HCT116 (cell line): Measurements from ENCODE around the gene MEIS1. TPM values are rescaled to one million over a fixed set of nuclear protein-coding genes. Genes with fewer than 3 reads are reported as not detected.

Source experiments
- ATAC-seq: fragments of 200-7000 bp; cut with Tn5 transposase; 2 replicates; pipeline ENCODE4 v1.9.1; 2020; ENCODE audit warnings: mild to moderate bottlenecking, moderate library complexity
- BruUV-seq: library from RNA; stranded (reverse); fragments of 400-500 nt; replicated peaks from 2 replicates; lab custom pipeline; 2021; lab: Mats Ljungman, UMichigan
- CTCF ChIA-PET: fragments of 300-600 bp; sonication (Branson Sonifier 250); formaldehyde crosslinking; loops from one replicate; lab custom pipeline; 2021; ENCODE audit warnings: antibody characterized with exemption; lab: Charles Lee
- POLR2A ChIA-PET: fragments of 300-600, 350-600 bp; sonication (Branson Sonifier 250); formaldehyde crosslinking; loops from one replicate; lab custom pipeline; 2021; ENCODE audit warnings: antibody characterized with exemption; lab: Charles Lee
- RAD21 ChIA-PET, 2 experiments: fragments of 300-600 bp; sonication (Branson Sonifier 250); formaldehyde crosslinking; loops; one replicate each; lab custom pipeline; 2023; ENCODE audit warnings: low total read pairs in 2 of 2; ENCODE audit not compliant: uncharacterized antibody in 2 of 2, unreplicated experiment in 2 of 2, low non-redundant PET in 1 of 2; lab: Charles Lee
- DNase-seq: peaks from one replicate; pipeline ENCODE4 v3.0.0-alpha.2; 2010; ENCODE audit warnings: low read depth, low spot score
- H2AFZ ChIP-seq: fragments of 200-600 bp; shearing (Covaris generic), sonication (generic); 2 replicates; pipeline ENCODE4 v1.6.1; 2017; ENCODE audit warnings: low read depth, mixed run types, mixed read lengths, antibody characterized with exemption, low read length; ENCODE audit not compliant: poor library complexity, severe bottlenecking
- H3K27ac ChIP-seq: 2 replicates; pipeline ENCODE4 v1.5.1; 2012; ENCODE audit warnings: low read depth, low read length
- H3K27me3 ChIP-seq: fragments of 200-600 bp; sonication (generic); 2 replicates; pipeline ENCODE4 v1.6.1; 2016; ENCODE audit warnings: mixed run types, low read length, mixed read lengths; ENCODE audit not compliant: insufficient read depth
- H3K36me3 ChIP-seq, 2 experiments: fragments of 200-500 bp in 1 of 2; fragments of 200-600 bp in 1 of 2; sonication (Bioruptor generic) in 1 of 2; sonication (generic) in 1 of 2; 2 replicates each; pipeline versions ENCODE4 v1.5.1 to v1.6.1; 2014 to 2016; ENCODE audit warnings: low read length in 2 of 2, inconsistent platforms in 1 of 2, mixed read lengths in 1 of 2, mixed run types in 1 of 2; ENCODE audit not compliant: insufficient read depth in 2 of 2, control insufficient read depth in 1 of 2
- H3K4me1 ChIP-seq, 2 experiments: fragments of 200-600 bp in 1 of 2; sonication (generic) in 1 of 2; 2 replicates each; pipeline versions ENCODE4 v1.5.1 to v1.6.1; 2012 to 2017; ENCODE audit warnings: low read length in 2 of 2, inconsistent platforms in 1 of 2, mild to moderate bottlenecking in 1 of 2, mixed read lengths in 1 of 2, mixed run types in 1 of 2, moderate library complexity in 1 of 2; ENCODE audit not compliant: insufficient read depth in 2 of 2, control insufficient read depth in 1 of 2
- H3K4me2 ChIP-seq: fragments of 200-600 bp; sonication (generic); 2 replicates; pipeline ENCODE4 v1.6.1; 2017; ENCODE audit warnings: mixed run types, low read length, mixed read lengths
- H3K4me3 ChIP-seq, 2 experiments: fragments of 200-600 bp in 1 of 2; sonication (generic) in 1 of 2; replicated peaks in 1 of 2; 2 replicates each; pipeline ENCODE4 v1.5.1; 2011 to 2016; ENCODE audit warnings: low read length in 2 of 2, control low read depth in 1 of 2, low read depth in 1 of 2, mild to moderate bottlenecking in 1 of 2, mixed read lengths in 1 of 2, mixed run types in 1 of 2
- H3K79me2 ChIP-seq: fragments of 200-600 bp; sonication (generic); 2 replicates; pipeline ENCODE4 v1.6.1; 2017; ENCODE audit warnings: mild to moderate bottlenecking, mixed run types, low read length, moderate library complexity, mixed read lengths; ENCODE audit not compliant: insufficient read depth
- H3K9ac ChIP-seq: fragments of 200-600 bp; sonication (generic); 2 replicates; pipeline ENCODE4 v1.6.1; 2016; ENCODE audit warnings: low read length, mixed read lengths
- H3K9me2 ChIP-seq: fragments of 200-600 bp; sonication (generic), shearing (Covaris generic); 2 replicates; pipeline ENCODE4 v1.6.1; 2017; ENCODE audit warnings: mixed run types, mild to moderate bottlenecking, moderate library complexity; ENCODE audit not compliant: insufficient read depth
- H3K9me3 ChIP-seq, 2 experiments: fragments of 200-500 bp in 1 of 2; fragments of 200-600 bp in 1 of 2; sonication (Bioruptor generic) in 1 of 2; sonication (generic) in 1 of 2; 2 replicates each; pipeline ENCODE4 v1.6.1; 2014 to 2017; ENCODE audit warnings: low read length in 2 of 2, mixed read lengths in 2 of 2, inconsistent platforms in 1 of 2, low read depth in 1 of 2, mild to moderate bottlenecking in 1 of 2, mixed run types in 1 of 2, moderate library complexity in 1 of 2; ENCODE audit not compliant: control insufficient read depth in 1 of 2, insufficient read depth in 1 of 2
- H4K20me1 ChIP-seq: fragments of 200-600 bp; sonication (generic), shearing (Covaris generic); 2 replicates; pipeline ENCODE4 v1.6.1; 2017; ENCODE audit warnings: mixed run types, mild to moderate bottlenecking, moderate library complexity; ENCODE audit not compliant: insufficient read depth
- CBX3 ChIP-seq: IDR thresholded peaks from 2 replicates; pipeline ENCODE4 v1.6.1; 2012; ENCODE audit warnings: low read depth
- CEBPB ChIP-seq: IDR thresholded peaks from 2 replicates; pipeline ENCODE4 v1.6.1; 2012; ENCODE audit warnings: low read depth
- EGR1 ChIP-seq: IDR thresholded peaks from 2 replicates; pipeline ENCODE4 v1.6.1; 2012; ENCODE audit warnings: low read depth
- EZH2 ChIP-seq: fragments of 200-600 bp; sonication (generic); IDR thresholded peaks from 2 replicates; pipeline ENCODE4 v1.6.1; 2017; ENCODE audit warnings: antibody characterized with exemption, mixed run types
- FOSL1 ChIP-seq: IDR thresholded peaks from 2 replicates; pipeline ENCODE4 v1.6.1; 2012; ENCODE audit warnings: low read depth
- JUND ChIP-seq: IDR thresholded peaks from 2 replicates; pipeline ENCODE4 v1.6.1; 2012
- MAX ChIP-seq: IDR thresholded peaks from 2 replicates; pipeline ENCODE4 v1.6.1; 2012
- POLR2A ChIP-seq: IDR thresholded peaks from 2 replicates; pipeline ENCODE4 v1.7.0; 2011; ENCODE audit warnings: borderline replicate concordance; ENCODE audit not compliant: insufficient read depth, insufficient read length; ENCODE audit errors: extremely low read depth
- RAD21 ChIP-seq: IDR thresholded peaks from 2 replicates; pipeline ENCODE4 v1.6.1; 2012; ENCODE audit warnings: low read depth, mild to moderate bottlenecking
- REST ChIP-seq: IDR thresholded peaks from 2 replicates; pipeline ENCODE4 v1.6.1; 2012; ENCODE audit warnings: low read depth
- SIN3A ChIP-seq: IDR thresholded peaks from 2 replicates; pipeline ENCODE4 v1.6.1; 2012; ENCODE audit warnings: low read depth
- SRF ChIP-seq: IDR thresholded peaks from 2 replicates; pipeline ENCODE4 v1.6.1; 2012; ENCODE audit warnings: low read depth
- ZFX ChIP-seq: fragments of 450-650 bp; IDR thresholded peaks from 2 replicates; pipeline ENCODE4 v1.6.1; 2017
- ZNF274 ChIP-seq: fragments of 200-500 bp; sonication (Bioruptor generic); IDR thresholded peaks from 2 replicates; pipeline ENCODE4 v1.6.1; 2014; ENCODE audit warnings: mild to moderate bottlenecking, low read depth, low read length, inconsistent platforms
- intact Hi-C: fragments of 100-400 bp; cut with micrococcal nuclease; formaldehyde crosslinking; loops from 2 replicates; pipeline ENCODE4 v1.10.0; 2022
- total RNA-seq: library from RNA; stranded (reverse); gene quantifications from one replicate; pipeline ENCODE4 v1.2.1, GENCODE V29; 2021; ENCODE audit not compliant: unreplicated experiment
- TF ChIP-seq, protein P1 (sequence below): IDR thresholded peaks from 2 replicates; pipeline ENCODE4 v1.6.1; 2011; ENCODE audit warnings: mild to moderate bottlenecking, low read length, moderate library complexity; ENCODE audit not compliant: insufficient replicate concordance; ENCODE audit errors: extremely low read depth

Gene MEIS1
- total RNA-seq, 1 experiment from 2014 or later = 0.32 TPM

DNA sequence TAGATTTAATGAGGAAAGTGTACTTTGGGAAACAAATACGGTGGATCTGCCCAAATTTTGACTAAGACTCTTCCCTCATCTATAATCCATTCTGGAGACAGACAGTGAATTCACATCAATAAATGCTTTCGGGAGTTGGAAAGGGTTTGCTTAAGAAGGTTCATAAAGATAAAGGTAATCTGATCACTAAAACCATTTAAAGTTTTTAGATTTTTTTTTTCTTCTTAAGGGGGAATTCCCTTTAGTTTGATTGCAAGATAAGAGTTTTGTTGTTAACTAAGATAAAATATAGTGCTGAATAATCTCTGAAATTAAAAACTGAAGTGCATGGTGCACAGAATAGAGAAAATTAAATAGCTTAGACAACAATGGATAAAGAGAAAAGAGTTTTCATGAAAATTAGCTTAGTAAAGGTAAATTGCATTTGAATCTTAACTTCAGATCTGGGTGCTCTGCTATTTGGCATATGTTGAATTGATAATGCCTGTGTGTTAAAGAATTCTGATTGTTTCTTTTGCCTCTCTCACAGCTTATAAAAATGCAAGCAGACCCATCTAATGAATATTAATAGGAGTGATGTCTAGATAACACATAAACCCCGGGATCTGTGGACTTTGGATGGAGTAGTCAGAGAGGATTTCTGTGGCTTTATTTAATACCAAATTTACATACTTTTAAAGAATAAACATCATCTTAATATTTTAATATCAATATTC, 100.8 kb downstream of the MEIS1 start:
- no peak overlapping the region for H3K4me2 ChIP-seq
- peaks cover 13% of the 10 kb centered on the region; the same call in 1 of the 2 replicates for H3K27me3 ChIP-seq
- no peaks in the 10 kb centered on the region for H3K4me1 ChIP-seq
- ATAC-seq (no peak), DNase-seq (no peak)
- H2AFZ ChIP-seq = no peak overlapping the region
- no peak overlapping the region for H3K4me3 ChIP-seq
- TF ChIP-seq ZFX (no peak), EZH2 (no peak), CBX3 (no peak), ZNF274 (no peak), SRF (no peak), EGR1 (no peak), JUND (no peak), CEBPB (no peak), POLR2A (no peak), REST (no peak), FOSL1 (no peak), SIN3A (no peak), MAX (no peak), RAD21 (no peak)
- TF ChIP-seq, protein P1, sequence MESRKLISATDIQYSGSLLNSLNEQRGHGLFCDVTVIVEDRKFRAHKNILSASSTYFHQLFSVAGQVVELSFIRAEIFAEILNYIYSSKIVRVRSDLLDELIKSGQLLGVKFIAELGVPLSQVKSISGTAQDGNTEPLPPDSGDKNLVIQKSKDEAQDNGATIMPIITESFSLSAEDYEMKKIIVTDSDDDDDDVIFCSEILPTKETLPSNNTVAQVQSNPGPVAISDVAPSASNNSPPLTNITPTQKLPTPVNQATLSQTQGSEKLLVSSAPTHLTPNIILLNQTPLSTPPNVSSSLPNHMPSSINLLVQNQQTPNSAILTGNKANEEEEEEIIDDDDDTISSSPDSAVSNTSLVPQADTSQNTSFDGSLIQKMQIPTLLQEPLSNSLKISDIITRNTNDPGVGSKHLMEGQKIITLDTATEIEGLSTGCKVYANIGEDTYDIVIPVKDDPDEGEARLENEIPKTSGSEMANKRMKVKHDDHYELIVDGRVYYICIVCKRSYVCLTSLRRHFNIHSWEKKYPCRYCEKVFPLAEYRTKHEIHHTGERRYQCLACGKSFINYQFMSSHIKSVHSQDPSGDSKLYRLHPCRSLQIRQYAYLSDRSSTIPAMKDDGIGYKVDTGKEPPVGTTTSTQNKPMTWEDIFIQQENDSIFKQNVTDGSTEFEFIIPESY = no peak
- ChIA-PET CTCF (no interaction called here), POLR2A (no interaction called here), RAD21 (no interaction called here)
- no peak overlapping the region for H3K9ac ChIP-seq
- no peaks in the 10 kb centered on the region for H4K20me1 ChIP-seq
- intact Hi-C loops = no loop called here
- no peaks in the 10 kb centered on the region for H3K9me2 ChIP-seq
- H3K9me3 ChIP-seq = no peaks in the 10 kb centered on the region
- H3K36me3 ChIP-seq = no peaks in the 10 kb centered on the region
- no TSS peak for BruUV-seq
- H3K27ac ChIP-seq = no peak overlapping the region
- H3K79me2 ChIP-seq = no peaks in the 10 kb centered on the region
